HG02884 (cell line): ENCODE results near the gene RCC1.
"Not testable (repeated sequence)": the region's sequence is repeated elsewhere in the genome, so short reads cannot be mapped to it uniquely, and the experiment has no call there.

Source experiments
- ATAC-seq: cut with Tn5 transposase; IDR thresholded peaks from one replicate; pipeline ENCODE4 v1.9.1; 2021; ENCODE audit warnings: mild to moderate bottlenecking, moderate library complexity; ENCODE audit not compliant: unreplicated experiment

The RCC1 gene

GRCh38 chr1:28586585-28587391 is 80.9 kb downstream of the RCC1 start:
- not testable (repeated sequence) for ATAC-seq
